WI38 (cell line): Measurements from ENCODE around the gene CDIPT.

Source experiments
- H3K4me3 ChIP-seq: 2 replicates; pipeline ENCODE4 v1.5.1; 2011; ENCODE audit warnings: low read depth, mild to moderate bottlenecking, control low read depth, low read length
- TF ChIP-seq, protein P1 (sequence below): IDR thresholded peaks from 2 replicates; pipeline ENCODE4 v1.5.1; 2012; ENCODE audit warnings: low read depth, mild to moderate bottlenecking, control low read depth, low read length

CDIPT gene

DNA sequence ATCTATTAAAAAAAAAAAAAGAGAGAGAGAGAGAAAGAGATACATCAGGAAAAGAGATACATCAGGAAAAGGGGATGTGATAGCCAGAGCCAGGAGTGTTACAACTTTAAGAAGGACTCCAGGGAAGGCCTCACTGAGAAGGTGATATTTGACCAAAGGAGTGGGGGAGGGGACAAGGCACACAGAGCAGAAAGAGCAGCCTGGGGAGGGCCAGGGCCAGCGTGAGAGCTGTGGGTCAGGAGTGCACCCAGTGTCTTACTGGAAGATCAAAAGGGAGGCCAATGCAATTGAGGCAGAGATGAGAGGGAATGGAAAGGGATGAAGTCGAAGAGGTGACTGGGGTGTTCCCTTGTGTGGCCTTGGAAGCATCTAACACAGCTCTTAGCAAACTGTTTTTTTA lies 44.9 kb upstream of the CDIPT start:
- no peak overlapping the region for H3K4me3 ChIP-seq
- TF ChIP-seq, protein P1, sequence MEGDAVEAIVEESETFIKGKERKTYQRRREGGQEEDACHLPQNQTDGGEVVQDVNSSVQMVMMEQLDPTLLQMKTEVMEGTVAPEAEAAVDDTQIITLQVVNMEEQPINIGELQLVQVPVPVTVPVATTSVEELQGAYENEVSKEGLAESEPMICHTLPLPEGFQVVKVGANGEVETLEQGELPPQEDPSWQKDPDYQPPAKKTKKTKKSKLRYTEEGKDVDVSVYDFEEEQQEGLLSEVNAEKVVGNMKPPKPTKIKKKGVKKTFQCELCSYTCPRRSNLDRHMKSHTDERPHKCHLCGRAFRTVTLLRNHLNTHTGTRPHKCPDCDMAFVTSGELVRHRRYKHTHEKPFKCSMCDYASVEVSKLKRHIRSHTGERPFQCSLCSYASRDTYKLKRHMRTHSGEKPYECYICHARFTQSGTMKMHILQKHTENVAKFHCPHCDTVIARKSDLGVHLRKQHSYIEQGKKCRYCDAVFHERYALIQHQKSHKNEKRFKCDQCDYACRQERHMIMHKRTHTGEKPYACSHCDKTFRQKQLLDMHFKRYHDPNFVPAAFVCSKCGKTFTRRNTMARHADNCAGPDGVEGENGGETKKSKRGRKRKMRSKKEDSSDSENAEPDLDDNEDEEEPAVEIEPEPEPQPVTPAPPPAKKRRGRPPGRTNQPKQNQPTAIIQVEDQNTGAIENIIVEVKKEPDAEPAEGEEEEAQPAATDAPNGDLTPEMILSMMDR: no peak

DNA sequence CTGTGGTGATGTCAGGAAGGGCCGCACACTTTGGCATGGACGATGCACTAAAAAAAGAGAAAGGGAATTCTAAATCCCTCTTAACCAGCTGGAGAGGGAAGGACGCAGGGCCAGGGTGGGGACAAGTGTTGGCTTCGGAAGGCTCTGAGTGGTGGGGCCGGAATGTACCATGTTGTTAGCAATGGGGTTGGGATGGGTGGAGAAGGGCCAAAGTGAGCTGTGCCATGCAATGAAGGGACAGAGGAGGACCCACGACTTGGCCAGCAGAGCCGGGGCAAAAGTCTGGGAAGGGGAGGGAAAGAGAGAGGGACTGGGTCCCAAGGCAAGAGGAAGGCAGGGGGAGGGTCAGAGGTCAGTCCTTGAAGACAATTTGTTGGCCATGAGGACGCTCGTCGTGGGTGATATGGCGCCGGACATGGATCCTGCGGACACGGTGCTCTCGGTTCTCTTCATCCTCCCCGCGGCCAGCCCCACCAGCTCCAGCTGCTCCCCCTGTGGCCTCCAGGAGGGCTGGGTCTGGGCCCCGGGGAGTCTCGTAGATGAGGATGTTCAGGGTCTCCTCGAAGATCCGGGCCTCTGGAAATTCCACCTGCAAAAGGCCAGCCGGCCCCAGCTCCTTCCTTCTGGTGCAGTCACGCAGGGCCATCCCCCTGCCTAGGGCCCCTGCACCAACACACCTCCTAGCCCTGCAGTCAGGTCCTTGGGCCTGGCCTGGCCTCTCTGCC lies 43.7 kb upstream of the CDIPT start:
- TF ChIP-seq, protein P1: no peak
- no peak overlapping the region for H3K4me3 ChIP-seq

DNA sequence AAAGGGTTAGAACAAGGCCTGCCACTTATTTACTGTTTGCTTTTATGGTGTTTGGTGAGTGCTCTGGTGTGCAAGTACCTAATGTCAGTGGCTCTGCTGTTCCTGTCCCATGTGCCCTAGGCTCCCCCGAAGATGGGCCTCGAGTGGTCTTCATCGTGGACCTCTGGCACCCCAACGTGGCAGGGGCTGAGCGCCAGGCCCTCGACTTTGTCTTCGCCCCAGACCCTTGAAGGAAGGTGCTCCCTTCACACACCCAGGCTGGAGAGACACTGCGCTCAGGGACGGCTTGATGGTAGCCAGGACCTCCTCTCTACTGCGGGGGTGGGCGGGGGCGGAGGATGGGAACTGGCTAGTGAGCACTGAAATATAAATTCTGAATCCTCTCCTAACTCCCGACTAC lies 42.6 kb upstream of the CDIPT start:
- H3K4me3 ChIP-seq: no peak overlapping the region
- TF ChIP-seq, protein P1: no peak

GRCh38 chr16:29904947-29905346 lies 41.9 kb upstream of the CDIPT start:
- no peak overlapping the region for H3K4me3 ChIP-seq
- TF ChIP-seq, protein P1: no peak

GRCh38 chr16:29903590-29903989 lies 40.6 kb upstream of the CDIPT start:
- H3K4me3 ChIP-seq: no peak overlapping the region
- TF ChIP-seq, protein P1: no peak

- TF ChIP-seq, protein P1: no peak
- H3K4me3 ChIP-seq: no peak overlapping the region; the same call in 1 of the 2 replicates
These were observed 38.5 kb upstream of the CDIPT start for GRCh38 chr16:29901607-29901945.

- TF ChIP-seq, protein P1: no peak
- peak overlapping the region; percentile 64 for H3K4me3 ChIP-seq
These were observed 38.0 kb upstream of the CDIPT start for GRCh38 chr16:29900888-29901606.
